ENCODE measurements around the gene CHD9.

CHD9 gene

DNA sequence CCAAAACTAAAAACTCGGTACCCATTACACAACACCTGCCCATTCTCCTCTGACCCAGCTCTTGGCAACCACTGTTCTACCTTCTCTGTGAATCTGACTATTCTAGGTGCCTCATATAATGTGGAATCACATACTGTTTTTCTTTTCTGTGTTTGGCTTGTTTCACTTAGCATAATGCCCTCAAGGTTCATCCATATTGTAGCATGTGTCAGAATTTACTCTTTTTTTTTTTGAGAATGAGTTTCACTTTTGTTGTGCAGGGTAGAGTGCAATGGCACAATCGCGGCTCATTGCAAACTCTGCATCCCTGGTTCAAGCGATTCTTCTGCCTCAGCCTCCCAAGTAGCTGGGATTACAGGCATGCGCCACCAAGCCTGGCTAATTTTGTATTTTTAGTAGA is 320.0 kb downstream of the CHD9 start:
- no peak overlapping the region for H3K4me2 ChIP-seq (ENCODE audit: low read length)
- no peak overlapping the region for H3K9ac ChIP-seq (ENCODE audit: low read length)
- no peak overlapping the region for H3K4me3 ChIP-seq (ENCODE audit: low read depth, low read length, poor library complexity, severe bottlenecking)
- H3F3A ChIP-seq (ENCODE audit: insufficient read depth, low read length), result no peaks in the 10 kb centered on the region
- no peaks in the 10 kb centered on the region for H3K9me2 ChIP-seq (ENCODE audit: low read depth, low read length)
- no peaks in the 10 kb centered on the region for H3K79me2 ChIP-seq (ENCODE audit: insufficient read depth, low read length)
- no peak for TF ChIP-seq EZH2 (IDR thresholded peaks at IDR 0.05; ENCODE audit: borderline replicate concordance, low read length)
- TF ChIP-seq CTCF (IDR thresholded peaks at IDR 0.05; ENCODE audit: low read length), result no peak
- H3K27ac ChIP-seq (ENCODE audit: low read depth, low read length, poor library complexity, severe bottlenecking), result no peak overlapping the region
- H3K36me3 ChIP-seq (ENCODE audit: insufficient read depth, low read length), result no peaks in the 10 kb centered on the region
- no peaks in the 10 kb centered on the region for H3K4me1 ChIP-seq (ENCODE audit: insufficient read depth, low read length, severe bottlenecking)
- no peaks in the 10 kb centered on the region for H3K27me3 ChIP-seq (ENCODE audit: insufficient read depth, low read length)
- no peaks in the 10 kb centered on the region for H4K20me1 ChIP-seq (ENCODE audit: insufficient read depth, low read length)
- no peak overlapping the region for H2AFZ ChIP-seq (ENCODE audit: low read length)
- H3K9me3 ChIP-seq (ENCODE audit: low read length), result no peaks in the 10 kb centered on the region

DNA sequence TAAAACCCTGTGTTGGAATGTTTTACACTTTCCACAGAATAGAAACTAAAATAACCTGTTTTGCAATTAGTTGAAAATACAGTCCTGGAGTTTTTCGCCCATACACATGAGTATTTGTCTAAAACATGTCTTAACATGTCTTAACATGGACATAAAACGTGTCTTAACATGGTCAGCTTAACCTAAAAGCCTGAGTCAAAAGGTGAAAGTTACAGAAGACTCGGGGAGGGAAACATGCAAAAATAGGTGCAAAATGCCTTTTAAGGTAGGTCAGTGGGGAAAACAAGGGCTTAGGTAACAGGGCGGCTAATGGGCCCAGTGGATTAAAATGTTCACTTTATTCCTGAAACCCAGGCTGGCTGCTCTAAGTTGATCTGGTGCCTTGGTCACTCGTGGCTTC is 323.3 kb downstream of the CHD9 start:
- H3K9me3 ChIP-seq (ENCODE audit: low read length), result no peaks in the 10 kb centered on the region
- H3K4me2 ChIP-seq (ENCODE audit: low read length), result no peak overlapping the region
- no peaks in the 10 kb centered on the region for H3K36me3 ChIP-seq (ENCODE audit: insufficient read depth, low read length)
- no peaks in the 10 kb centered on the region for H3F3A ChIP-seq (ENCODE audit: insufficient read depth, low read length)
- H2AFZ ChIP-seq (ENCODE audit: low read length), result no peak overlapping the region
- H3K4me3 ChIP-seq (ENCODE audit: low read depth, low read length, poor library complexity, severe bottlenecking), result no peak overlapping the region
- no peaks in the 10 kb centered on the region for H3K9me2 ChIP-seq (ENCODE audit: low read depth, low read length)
- H4K20me1 ChIP-seq (ENCODE audit: insufficient read depth, low read length), result no peaks in the 10 kb centered on the region
- no peaks in the 10 kb centered on the region for H3K79me2 ChIP-seq (ENCODE audit: insufficient read depth, low read length)
- no peaks in the 10 kb centered on the region for H3K27me3 ChIP-seq (ENCODE audit: insufficient read depth, low read length)
- H3K4me1 ChIP-seq (ENCODE audit: insufficient read depth, low read length, severe bottlenecking), result no peaks in the 10 kb centered on the region
- H3K27ac ChIP-seq (ENCODE audit: low read depth, low read length, poor library complexity, severe bottlenecking), result no peak overlapping the region
- no peak overlapping the region for H3K9ac ChIP-seq (ENCODE audit: low read length)
- TF ChIP-seq CTCF (IDR thresholded peaks at IDR 0.05; ENCODE audit: low read length) (no peak), EZH2 (IDR thresholded peaks at IDR 0.05; ENCODE audit: borderline replicate concordance, low read length) (no peak)

All from OCI-LY1 (cell line).